HT1080 (cell line): ENCODE data around the gene ANKHD1. TPM values are rescaled to one million over a fixed set of nuclear protein-coding genes. Genes with fewer than 3 reads are reported as not detected.
"Not testable (repeated sequence)": the region's sequence is repeated elsewhere in the genome, so short reads cannot be mapped to it uniquely, and the experiment has no call there.

Experiments
- DNase-seq: peaks from one replicate; pipeline ENCODE4 v3.0.0-alpha.2; 2015; ENCODE audit warnings: low read depth
- total RNA-seq: library from RNA; depleted of rRNA; stranded (reverse); fragments of >200 nt; shearing (Covaris generic); gene quantifications from 2 replicates; pipeline ENCODE4 v1.2.3, GENCODE V29; 2014

Gene ANKHD1
- total RNA-seq, 1 experiment from 2014 or later, result 25.2 TPM

DNA sequence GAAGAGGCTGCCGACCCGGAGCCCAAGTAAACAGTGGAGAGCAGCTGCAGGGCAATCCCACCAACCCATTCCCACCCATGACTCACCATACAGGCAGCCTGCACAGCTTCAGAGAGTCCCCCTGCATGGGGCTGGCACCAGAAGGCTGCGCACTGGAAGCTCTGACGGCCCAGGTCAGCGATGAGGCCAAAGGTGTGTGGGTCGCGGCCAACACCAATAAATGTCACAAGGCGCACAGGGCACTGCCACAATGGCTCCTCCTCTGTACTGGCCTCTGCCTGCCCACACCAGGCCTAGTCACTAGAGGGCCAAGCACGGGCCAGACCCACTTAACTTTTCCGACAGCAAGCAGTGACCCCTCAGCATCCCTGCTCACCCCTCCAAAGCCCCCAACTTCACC lies 158.6 kb downstream of the ANKHD1 start:
- no peak for DNase-seq

GRCh38 chr5:140561753-140562523 lies 160.3 kb downstream of the ANKHD1 start:
- no peak for DNase-seq

DNA sequence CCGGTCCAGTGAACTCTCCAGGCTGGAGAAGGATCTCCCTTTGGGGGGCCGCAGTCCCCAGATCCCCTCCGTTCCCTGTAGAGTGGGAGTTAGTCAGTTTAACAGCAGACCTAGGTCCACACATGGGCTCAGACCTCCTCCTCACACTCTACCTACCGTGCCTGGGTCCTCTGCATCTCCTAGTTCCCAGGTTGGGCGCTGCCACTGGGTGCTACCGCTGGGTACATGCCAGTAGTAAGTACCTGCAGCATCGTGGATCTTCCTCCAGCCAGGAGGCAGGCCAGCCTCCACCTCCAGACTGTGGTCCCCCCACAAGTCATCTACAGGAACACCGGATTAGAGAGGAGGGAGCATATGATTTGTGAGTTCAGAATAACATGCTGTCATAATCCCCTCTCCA lies 162.0 kb downstream of the ANKHD1 start:
- DNase-seq, result no peak

DNA sequence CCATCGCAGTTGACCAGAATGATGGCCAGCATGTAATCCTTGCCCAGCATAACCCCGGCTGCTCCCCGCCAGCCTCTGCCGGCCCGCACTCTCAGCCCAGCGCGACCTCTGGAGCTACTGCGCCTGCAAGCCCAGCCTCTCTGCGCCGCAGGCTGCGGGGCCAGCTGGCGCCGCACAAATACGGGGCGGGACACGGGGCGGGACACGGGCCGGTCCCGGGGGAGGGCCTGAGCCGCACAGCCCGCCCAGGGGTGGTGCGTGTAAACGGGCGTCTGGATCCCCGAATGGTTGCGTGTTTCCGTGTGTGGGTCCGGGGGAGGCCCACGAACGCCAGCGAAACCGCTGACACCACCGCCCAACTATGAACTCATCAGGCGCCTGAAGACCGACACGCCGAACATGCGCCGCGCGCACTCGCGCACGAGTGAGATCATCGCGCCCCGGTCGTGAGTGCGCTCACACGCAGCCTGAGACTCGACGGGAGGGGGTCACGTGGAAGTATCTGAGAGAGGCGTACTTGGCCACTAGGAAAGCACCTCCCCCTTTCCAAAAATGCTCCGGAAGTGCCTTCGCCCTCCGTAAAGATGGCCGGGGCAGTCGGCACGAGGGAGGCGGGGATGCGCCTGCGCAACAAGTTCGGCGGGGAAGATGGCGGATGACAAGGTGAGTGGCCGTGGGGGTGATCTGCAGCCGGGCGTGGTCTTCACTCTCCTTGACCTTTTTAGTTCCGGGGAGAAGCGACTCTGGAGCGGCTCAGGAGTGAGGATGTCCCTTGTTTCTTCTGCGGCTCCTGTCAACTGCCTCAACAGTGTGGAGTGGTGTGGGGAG lies 162.8 kb downstream of the ANKHD1 start, which contains the start of the genes APBB3 and SLC35A4:
APBB3 (minus strand) TSS at position 403 of the 828 bp plus-strand sequence; CDS start at position 50, 353 bp downstream.
SLC35A4 (plus strand) TSS at position 633 of the 828 bp plus-strand sequence. CDS start 2,342 bp downstream, outside the sequence.
- DNase-seq, result peak; percentile 98

- DNase-seq, result no peak
These were observed 163.6 kb downstream of the ANKHD1 start for GRCh38 chr5:140565024-140565779.

DNA sequence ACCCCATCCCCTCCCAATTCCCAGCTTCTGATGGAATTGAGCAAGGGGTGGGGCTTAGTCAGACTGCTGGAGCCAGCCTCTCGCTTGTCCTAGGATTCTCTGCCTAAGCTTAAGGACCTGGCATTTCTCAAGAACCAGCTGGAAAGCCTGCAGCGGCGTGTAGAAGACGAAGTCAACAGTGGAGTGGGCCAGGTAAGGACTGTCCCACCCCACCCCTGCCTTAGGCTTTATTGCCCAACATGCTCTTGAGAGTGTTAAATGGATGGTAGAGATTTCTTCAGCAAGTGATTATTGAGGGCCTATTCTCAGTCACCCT lies 164.1 kb downstream of the ANKHD1 start:
- no peak for DNase-seq

DNA sequence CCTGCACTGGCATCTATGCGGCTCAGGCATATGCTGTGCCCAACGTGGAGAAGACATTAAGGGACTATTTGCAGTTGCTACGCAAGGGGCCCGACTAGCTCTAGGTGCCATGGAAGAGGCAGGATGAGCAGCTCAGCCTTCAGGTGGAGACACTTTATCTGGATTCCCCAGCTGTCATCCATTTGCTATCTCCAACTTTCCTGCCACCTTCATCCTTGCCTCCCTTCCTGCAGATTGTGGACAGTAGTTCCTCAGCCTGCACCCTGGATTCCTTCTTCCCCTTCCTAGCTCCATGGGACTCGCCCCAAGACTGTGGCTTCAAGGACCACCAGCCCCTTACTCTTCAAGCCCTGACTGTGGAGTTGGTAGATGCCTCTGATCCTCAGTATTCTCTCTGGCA lies 165.0 kb downstream of the ANKHD1 start:
- no peak for DNase-seq

DNA sequence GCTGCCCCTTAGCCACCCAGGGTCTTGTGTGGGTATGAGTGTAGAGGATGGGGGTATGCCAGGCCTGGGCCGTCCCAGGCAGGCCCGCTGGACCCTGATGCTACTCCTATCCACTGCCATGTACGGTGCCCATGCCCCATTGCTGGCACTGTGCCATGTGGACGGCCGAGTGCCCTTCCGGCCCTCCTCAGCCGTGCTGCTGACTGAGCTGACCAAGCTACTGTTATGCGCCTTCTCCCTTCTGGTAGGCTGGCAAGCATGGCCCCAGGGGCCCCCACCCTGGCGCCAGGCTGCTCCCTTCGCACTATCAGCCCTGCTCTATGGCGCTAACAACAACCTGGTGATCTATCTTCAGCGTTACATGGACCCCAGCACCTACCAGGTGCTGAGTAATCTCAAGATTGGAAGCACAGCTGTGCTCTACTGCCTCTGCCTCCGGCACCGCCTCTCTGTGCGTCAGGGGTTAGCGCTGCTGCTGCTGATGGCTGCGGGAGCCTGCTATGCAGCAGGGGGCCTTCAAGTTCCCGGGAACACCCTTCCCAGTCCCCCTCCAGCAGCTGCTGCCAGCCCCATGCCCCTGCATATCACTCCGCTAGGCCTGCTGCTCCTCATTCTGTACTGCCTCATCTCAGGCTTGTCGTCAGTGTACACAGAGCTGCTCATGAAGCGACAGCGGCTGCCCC lies 165.6 kb downstream of the ANKHD1 start:
- DNase-seq, result no peak

GRCh38 chr5:140567871-140568270 lies 166.2 kb downstream of the ANKHD1 start:
- no peak for DNase-seq

DNA sequence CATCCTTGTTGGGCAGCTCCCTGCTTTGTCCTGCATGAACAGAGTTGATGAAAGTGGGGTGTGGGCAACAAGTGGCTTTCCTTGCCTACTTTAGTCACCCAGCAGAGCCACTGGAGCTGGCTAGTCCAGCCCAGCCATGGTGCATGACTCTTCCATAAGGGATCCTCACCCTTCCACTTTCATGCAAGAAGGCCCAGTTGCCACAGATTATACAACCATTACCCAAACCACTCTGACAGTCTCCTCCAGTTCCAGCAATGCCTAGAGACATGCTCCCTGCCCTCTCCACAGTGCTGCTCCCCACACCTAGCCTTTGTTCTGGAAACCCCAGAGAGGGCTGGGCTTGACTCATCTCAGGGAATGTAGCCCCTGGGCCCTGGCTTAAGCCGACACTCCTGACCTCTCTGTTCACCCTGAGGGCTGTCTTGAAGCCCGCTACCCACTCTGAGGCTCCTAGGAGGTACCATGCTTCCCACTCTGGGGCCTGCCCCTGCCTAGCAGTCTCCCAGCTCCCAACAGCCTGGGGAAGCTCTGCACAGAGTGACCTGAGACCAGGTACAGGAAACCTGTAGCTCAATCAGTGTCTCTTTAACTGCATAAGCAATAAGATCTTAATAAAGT lies 166.9 kb downstream of the ANKHD1 start:
- no peak for DNase-seq

GRCh38 chr5:140569197-140569596 lies 167.6 kb downstream of the ANKHD1 start:
- no peak for DNase-seq

- no peak for DNase-seq
These were observed 168.4 kb downstream of the ANKHD1 start for GRCh38 chr5:140570058-140570457.

DNA sequence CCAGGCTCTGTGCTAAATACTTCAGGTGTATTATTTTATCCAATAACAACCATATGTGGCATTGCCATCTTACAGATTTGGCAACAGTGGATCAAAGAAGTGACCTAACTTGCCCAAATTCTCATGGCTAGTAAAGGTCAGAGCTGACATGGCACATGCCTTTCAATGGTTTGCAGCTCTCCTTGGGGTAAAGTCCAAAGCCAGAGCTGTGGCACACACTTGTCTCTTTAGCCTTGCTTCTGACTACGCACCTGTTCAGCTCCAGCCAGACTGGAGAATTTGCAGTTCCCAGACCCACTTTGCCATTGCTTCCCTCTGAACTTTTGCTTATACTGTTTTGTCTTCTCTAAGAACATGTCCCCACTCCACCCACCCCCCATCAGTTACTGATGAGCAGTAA lies 168.9 kb downstream of the ANKHD1 start:
- no peak for DNase-seq

DNA sequence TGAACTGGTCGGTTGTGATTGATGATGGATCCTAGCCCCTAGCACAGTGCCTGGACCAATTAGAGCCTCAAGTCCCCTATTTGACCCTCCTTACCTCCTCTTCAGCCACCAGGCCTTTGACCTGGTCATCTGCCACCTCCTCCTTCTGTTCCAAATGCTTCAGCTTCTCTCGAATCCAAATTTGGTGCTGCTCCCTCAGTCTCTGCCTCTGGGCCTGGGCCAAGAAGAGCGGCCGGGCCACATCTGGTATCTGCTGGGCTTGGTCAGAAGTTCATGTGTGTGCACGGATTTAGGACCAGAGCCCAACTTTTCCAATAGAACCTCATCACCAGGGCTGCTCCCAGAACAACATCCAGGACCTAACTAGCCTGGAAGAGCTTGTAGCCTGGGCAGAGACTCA lies 169.5 kb downstream of the ANKHD1 start:
- DNase-seq, result no peak

GRCh38 chr5:140573683-140574082 lies 172.1 kb downstream of the ANKHD1 start:
- no peak for DNase-seq

DNA sequence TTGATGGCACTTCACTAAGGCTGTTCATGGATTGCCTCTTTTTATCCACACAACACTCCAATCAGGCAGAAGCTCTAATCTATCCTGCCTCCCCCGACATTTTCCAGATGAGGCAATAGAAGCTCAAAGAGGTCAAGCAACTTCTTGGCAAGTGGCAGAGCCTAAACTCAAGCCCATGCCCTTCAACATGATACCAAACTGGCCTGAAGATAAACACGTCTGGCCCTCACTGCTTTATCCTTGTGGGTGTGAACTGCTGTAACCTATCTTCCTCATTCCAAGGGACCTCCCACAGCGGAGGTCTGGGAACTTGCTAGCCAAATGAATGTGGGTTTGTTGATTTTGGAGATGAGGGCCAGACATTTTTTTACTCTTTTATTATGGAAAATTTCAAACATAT lies 172.5 kb downstream of the ANKHD1 start:
- no peak for DNase-seq

DNA sequence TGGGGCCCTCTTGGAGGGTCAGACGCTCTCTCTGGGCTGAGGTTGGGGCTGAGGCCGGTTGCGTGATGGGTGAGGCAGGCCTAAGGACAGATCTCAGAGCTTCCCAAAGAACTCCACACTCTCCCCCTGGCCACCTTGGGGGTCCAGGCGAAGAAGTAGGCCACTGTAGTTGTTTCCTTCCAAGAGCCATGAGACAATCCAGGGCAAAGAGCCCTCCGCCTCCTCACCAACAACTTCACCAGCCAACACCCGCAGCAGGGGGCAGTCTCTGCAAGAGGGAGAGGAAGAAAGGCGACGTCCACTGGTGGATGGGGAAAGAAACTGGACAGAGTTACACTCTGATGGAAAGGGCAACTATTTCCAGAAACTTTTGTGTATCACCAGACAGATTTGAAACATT lies 173.7 kb downstream of the ANKHD1 start:
- peak; percentile 54 for DNase-seq

GRCh38 chr5:140576776-140577201 lies 175.2 kb downstream of the ANKHD1 start:
- no peak for DNase-seq

DNA sequence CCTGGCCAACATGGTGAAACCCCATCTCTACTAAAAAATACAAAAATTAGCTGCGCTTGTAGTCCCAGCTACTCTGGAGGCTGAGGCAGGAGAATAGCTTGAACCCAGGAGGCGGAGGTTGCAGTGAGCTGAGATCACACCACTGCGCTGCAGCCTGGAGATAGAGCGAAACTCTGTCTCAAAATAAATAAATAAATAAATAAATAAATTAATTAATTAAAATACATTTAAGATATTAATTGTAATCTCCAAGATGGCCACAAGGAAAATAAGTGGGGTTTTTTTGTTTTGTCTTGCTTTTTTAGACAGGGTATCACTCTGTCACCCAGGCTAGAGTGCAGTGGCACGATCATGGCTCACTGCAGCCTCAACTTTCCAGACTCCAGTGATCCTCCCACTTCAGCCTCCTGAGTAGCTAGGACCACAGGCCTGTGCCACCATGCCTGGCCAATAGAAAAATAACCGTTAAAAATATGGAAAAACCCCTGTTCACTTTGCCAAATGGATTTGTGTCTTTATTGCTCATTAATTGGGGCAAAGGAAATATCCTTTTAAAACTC lies 177.6 kb downstream of the ANKHD1 start:
- not testable (repeated sequence) for DNase-seq

DNA sequence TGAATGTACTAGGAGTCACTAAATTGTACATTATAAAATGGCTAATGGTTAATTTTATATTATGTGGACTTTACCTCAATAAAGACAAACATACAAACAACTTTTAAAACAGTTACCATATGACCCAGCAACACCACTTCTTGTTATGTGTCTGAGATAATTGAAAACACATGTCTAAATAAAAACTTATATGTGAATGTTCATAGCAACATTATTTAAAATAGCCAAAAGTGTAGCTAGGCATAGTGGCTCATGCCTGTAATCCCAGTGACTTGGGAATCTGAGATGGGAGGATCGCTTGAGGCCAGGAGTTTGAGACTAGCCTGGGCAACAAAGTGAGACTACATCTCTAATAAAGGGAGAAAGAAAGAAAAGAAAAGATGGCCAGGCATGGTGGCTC lies 185.9 kb downstream of the ANKHD1 start:
- DNase-seq, result no peak
